Hepatocyte (in vitro differentiated cells): ENCODE data around the gene PERCC1.

Experiments used
- EZH2 ChIP-seq: fragments of 200-600 bp; sonication (generic); IDR thresholded peaks from 2 replicates; pipeline ENCODE4 v1.6.1; 2016; ENCODE audit warnings: antibody characterized with exemption, mild to moderate bottlenecking, borderline replicate concordance
- EZH2phosphoT487 ChIP-seq: fragments of 200-600 bp; sonication (generic); IDR thresholded peaks from one replicate; pipeline ENCODE4 v1.6.1; 2018; ENCODE audit warnings: antibody characterized with exemption, mild to moderate bottlenecking, low read depth, moderate library complexity; ENCODE audit not compliant: unreplicated experiment, severe bottlenecking
- TF ChIP-seq, protein P1 (sequence below): fragments of 200-600 bp; sonication (generic); IDR thresholded peaks from 2 replicates; pipeline ENCODE4 v1.5.1; 2016; ENCODE audit warnings: antibody characterized with exemption, mild to moderate bottlenecking; ENCODE audit not compliant: poor library complexity

DNA sequence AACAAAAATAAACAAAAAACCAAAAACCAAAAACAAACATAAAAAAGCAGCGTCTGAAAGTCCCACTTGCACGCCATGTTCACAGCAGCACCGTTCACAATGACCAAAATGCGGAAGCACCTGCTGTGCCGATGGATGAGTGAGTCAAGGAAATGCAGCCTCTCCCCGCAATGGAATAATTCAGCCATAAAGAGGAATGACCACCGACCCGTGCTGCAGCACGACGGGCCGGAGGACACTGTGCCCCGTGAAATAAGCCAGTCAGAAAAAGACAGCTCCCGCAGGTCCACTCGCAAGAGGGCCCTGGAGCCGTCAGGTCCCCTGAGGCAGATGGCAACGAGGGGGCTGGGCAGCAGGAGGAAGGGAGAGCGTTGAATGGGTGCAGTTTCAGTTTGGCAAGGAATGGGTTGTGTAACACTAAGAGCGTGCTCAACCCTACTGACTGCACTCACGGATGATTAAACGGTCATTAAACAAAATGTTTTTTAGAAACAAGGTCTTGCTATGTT, 38.9 kb downstream of the PERCC1 start:
- TF ChIP-seq, protein P1, sequence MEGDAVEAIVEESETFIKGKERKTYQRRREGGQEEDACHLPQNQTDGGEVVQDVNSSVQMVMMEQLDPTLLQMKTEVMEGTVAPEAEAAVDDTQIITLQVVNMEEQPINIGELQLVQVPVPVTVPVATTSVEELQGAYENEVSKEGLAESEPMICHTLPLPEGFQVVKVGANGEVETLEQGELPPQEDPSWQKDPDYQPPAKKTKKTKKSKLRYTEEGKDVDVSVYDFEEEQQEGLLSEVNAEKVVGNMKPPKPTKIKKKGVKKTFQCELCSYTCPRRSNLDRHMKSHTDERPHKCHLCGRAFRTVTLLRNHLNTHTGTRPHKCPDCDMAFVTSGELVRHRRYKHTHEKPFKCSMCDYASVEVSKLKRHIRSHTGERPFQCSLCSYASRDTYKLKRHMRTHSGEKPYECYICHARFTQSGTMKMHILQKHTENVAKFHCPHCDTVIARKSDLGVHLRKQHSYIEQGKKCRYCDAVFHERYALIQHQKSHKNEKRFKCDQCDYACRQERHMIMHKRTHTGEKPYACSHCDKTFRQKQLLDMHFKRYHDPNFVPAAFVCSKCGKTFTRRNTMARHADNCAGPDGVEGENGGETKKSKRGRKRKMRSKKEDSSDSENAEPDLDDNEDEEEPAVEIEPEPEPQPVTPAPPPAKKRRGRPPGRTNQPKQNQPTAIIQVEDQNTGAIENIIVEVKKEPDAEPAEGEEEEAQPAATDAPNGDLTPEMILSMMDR, result no peak
- no peak for TF ChIP-seq EZH2
- TF ChIP-seq EZH2phosphoT487, result no peak
